Ishikawa (cell line): Measurements from ENCODE around the gene TRMT10C.

ENCODE experiments used
- CEBPB ChIP-seq: IDR thresholded peaks from 2 replicates; pipeline ENCODE4 v1.6.1; 2012
- CREB1 ChIP-seq: IDR thresholded peaks from 2 replicates; pipeline ENCODE4 v1.6.1; 2012; ENCODE audit warnings: low read depth
- EP300 ChIP-seq: IDR thresholded peaks from 2 replicates; pipeline ENCODE4 v1.6.1; 2012; ENCODE audit warnings: borderline replicate concordance
- FOXM1 ChIP-seq: IDR thresholded peaks from 2 replicates; pipeline ENCODE4 v1.6.1; 2012; ENCODE audit warnings: low read depth, borderline replicate concordance
- NFIC ChIP-seq: IDR thresholded peaks from 2 replicates; pipeline ENCODE4 v1.6.1; 2012
- RAD21 ChIP-seq: IDR thresholded peaks from 2 replicates; pipeline ENCODE4 v1.6.1; 2012; ENCODE audit warnings: low read depth
- USF1 ChIP-seq: IDR thresholded peaks from 2 replicates; pipeline ENCODE4 v1.6.1; 2012
- ZBTB7A ChIP-seq: IDR thresholded peaks from 2 replicates; pipeline ENCODE4 v1.6.1; 2012; ENCODE audit warnings: low read depth

DNA sequence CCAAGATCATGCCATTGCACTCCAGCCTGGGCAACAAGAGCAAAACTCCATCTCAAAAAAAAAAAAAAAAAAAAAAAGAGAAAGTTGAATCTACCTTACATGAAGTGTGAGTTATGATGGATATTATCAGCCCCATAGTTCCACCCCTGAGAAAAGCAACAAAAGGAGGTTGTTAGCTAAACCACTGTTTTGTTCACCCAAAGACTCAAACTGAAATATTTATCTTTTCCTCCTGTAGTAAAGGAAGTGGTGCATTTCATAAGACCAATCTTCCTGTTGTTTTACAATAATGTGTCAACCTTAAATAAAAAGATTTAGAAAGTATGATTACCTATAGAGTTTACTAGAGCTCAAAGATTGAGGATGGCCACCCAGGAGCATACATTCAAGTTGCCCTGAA, 18.7 kb upstream of the TRMT10C start:
- TF ChIP-seq NFIC (no peak), FOXM1 (no peak), CEBPB (no peak), RAD21 (no peak), USF1 (no peak), EP300 (no peak), CREB1 (no peak), ZBTB7A (no peak)
